Measurements from ENCODE around the gene GAPT. TPM values are rescaled to one million over a fixed set of nuclear protein-coding genes. Genes with fewer than 3 reads are reported as not detected.

The GAPT gene
- total and polyA plus RNA-seq, 2 donors (not counting 3 experiments of a cell fraction or from before 2014, with no cell fraction given): not detected

- no peak overlapping the region for H3K4me3 ChIP-seq (replicated peaks in 1 of 3; ENCODE audit: insufficient read depth in 1 of 3, low read depth in 1 of 3, low read length in 3 of 3)
- DNase-seq (ENCODE audit: low read depth, low spot score) (no peak), FAIRE-seq (no peak)
- no peaks in the 10 kb centered on the region for H3K9me3 ChIP-seq (replicated peaks; ENCODE audit: control insufficient read depth, insufficient read depth, low read length)
- H3K79me2 ChIP-seq (ENCODE audit: control insufficient read depth, insufficient read depth, low read length): no peaks in the 10 kb centered on the region
- H3K27ac ChIP-seq (ENCODE audit: insufficient read depth, low read depth, low read length): no peak overlapping the region
- TF ChIP-seq POLR2A (IDR thresholded peaks at IDR 0.05; ENCODE audit: low read depth, low read length) (no peak), MAX (IDR thresholded peaks at IDR 0.05; ENCODE audit: insufficient read depth, insufficient read length) (no peak), GATA2 (IDR thresholded peaks at IDR 0.05; ENCODE audit: insufficient read depth, insufficient read length, low read depth, low read length) (no peak), FOS (IDR thresholded peaks at IDR 0.05; ENCODE audit: borderline replicate concordance, insufficient read depth, low read length) (no peak), MYC (IDR thresholded peaks at IDR 0.05; ENCODE audit: low read depth, low read length) (no peak), POLR2AphosphoS5 (IDR thresholded peaks at IDR 0.05; ENCODE audit: insufficient read depth, low read depth, low read length) (no peak)
- TF ChIP-seq, protein P1, sequence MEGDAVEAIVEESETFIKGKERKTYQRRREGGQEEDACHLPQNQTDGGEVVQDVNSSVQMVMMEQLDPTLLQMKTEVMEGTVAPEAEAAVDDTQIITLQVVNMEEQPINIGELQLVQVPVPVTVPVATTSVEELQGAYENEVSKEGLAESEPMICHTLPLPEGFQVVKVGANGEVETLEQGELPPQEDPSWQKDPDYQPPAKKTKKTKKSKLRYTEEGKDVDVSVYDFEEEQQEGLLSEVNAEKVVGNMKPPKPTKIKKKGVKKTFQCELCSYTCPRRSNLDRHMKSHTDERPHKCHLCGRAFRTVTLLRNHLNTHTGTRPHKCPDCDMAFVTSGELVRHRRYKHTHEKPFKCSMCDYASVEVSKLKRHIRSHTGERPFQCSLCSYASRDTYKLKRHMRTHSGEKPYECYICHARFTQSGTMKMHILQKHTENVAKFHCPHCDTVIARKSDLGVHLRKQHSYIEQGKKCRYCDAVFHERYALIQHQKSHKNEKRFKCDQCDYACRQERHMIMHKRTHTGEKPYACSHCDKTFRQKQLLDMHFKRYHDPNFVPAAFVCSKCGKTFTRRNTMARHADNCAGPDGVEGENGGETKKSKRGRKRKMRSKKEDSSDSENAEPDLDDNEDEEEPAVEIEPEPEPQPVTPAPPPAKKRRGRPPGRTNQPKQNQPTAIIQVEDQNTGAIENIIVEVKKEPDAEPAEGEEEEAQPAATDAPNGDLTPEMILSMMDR (IDR thresholded peaks at IDR 0.05; ENCODE audit: extremely low read depth in 1 of 2, insufficient read depth in 1 of 2, low read depth in 1 of 2, low read length in 2 of 2): no peak
- H4K20me1 ChIP-seq (replicated peaks; ENCODE audit: control insufficient read depth, extremely low read depth, insufficient read depth, low read length): no peaks in the 10 kb centered on the region
- no peak overlapping the region for H3K4me2 ChIP-seq (ENCODE audit: insufficient read depth, low read length)
- ChIA-PET CTCF (no interaction called here), POLR2A (no interaction called here)
- intact Hi-C loops (cut with micrococcal nuclease): no loop called here
- peaks cover 4 to 6% of the 10 kb centered on the region in 2 experiments for H3K27me3 ChIP-seq (ENCODE audit: control insufficient read depth in 2 of 2, insufficient read depth in 2 of 2, low read length in 2 of 2)
- dilution Hi-C loops (cut with MboI; ENCODE audit: extremely low pct_ligation_motif_present, low sequenced_read_pairs): no loop called here
- H3K36me3 ChIP-seq (ENCODE audit: control insufficient read depth in 2 of 2, extremely low read depth in 1 of 2, insufficient read depth in 2 of 2, low read length in 2 of 2): no peaks in the 10 kb centered on the region
- H3K4me1 ChIP-seq (ENCODE audit: control insufficient read depth, extremely low read depth, insufficient read depth, low read length): no peaks in the 10 kb centered on the region
- BruUV-seq (replicated peaks): no TSS peak
- no peak overlapping the region for H3K9ac ChIP-seq (replicated peaks; ENCODE audit: extremely low read depth, insufficient read depth, low read length)
- H2AFZ ChIP-seq (ENCODE audit: low read depth, low read length): no peak overlapping the region
- no peaks in the 10 kb centered on the region for H3K9me1 ChIP-seq (replicated peaks; ENCODE audit: control insufficient read depth, extremely low read depth, insufficient read depth, low read length)
Measured at GRCh38 chr5:58481066-58481676, 10.1 kb upstream of the GAPT start.

Measured in endothelial cell of umbilical vein (primary cell).